GM23248 (cell line): ENCODE measurements around the gene SLC43A2. TPM values are rescaled to one million over a fixed set of nuclear protein-coding genes. Genes with fewer than 3 reads are reported as not detected.

Experiments used
- DNase-seq: peaks from one replicate; pipeline ENCODE4 v3.0.0-alpha.2; 2015
- H2AFZ ChIP-seq: fragments of 200-600 bp; sonication (generic); 2 replicates; pipeline ENCODE4 v1.6.1; 2016; ENCODE audit warnings: antibody characterized with exemption
- H3F3A ChIP-seq: fragments of 200-600 bp; sonication (generic); 2 replicates; pipeline ENCODE4 v1.6.1; 2016; ENCODE audit warnings: mild to moderate bottlenecking, antibody characterized with exemption, mixed run types; ENCODE audit not compliant: insufficient read depth
- H3K27ac ChIP-seq: fragments of 200-600 bp; sonication (generic); 2 replicates; pipeline ENCODE4 v1.5.1; 2016; ENCODE audit warnings: mild to moderate bottlenecking
- H3K27me3 ChIP-seq: fragments of 200-600 bp; sonication (generic); replicated peaks from 2 replicates; pipeline ENCODE4 v1.6.1; 2016; ENCODE audit warnings: mild to moderate bottlenecking; ENCODE audit not compliant: insufficient read depth
- H3K36me3 ChIP-seq: fragments of 200-600 bp; sonication (generic); 2 replicates; pipeline ENCODE4 v1.6.1; 2016; ENCODE audit warnings: low read depth, mild to moderate bottlenecking
- H3K4me1 ChIP-seq: fragments of 200-600 bp; sonication (generic); 2 replicates; pipeline ENCODE4 v1.6.1; 2016; ENCODE audit warnings: mild to moderate bottlenecking; ENCODE audit not compliant: insufficient read depth
- H3K4me2 ChIP-seq: fragments of 200-600 bp; sonication (generic); one replicate; pipeline ENCODE4 v1.6.1; 2016; ENCODE audit warnings: mild to moderate bottlenecking; ENCODE audit not compliant: unreplicated experiment
- H3K4me3 ChIP-seq: fragments of 200-600 bp; sonication (generic); 2 replicates; pipeline ENCODE4 v1.5.1; 2016; ENCODE audit warnings: mild to moderate bottlenecking
- H3K79me2 ChIP-seq: fragments of 200-600 bp; sonication (generic); 2 replicates; pipeline ENCODE4 v1.6.1; 2016; ENCODE audit warnings: mild to moderate bottlenecking; ENCODE audit not compliant: insufficient read depth
- H3K9ac ChIP-seq: fragments of 200-600 bp; sonication (generic); 2 replicates; pipeline ENCODE4 v1.6.1; 2016; ENCODE audit warnings: mild to moderate bottlenecking
- H3K9me2 ChIP-seq: fragments of 200-600 bp; sonication (generic); 2 replicates; pipeline ENCODE4 v1.6.1; 2016; ENCODE audit warnings: mixed run types, mild to moderate bottlenecking, moderate library complexity; ENCODE audit not compliant: insufficient read depth
- H3K9me3 ChIP-seq: fragments of 200-600 bp; sonication (generic); one replicate; pipeline ENCODE4 v1.6.1; 2017; ENCODE audit warnings: low read depth
- H4K20me1 ChIP-seq: fragments of 200-600 bp; sonication (generic); 2 replicates; pipeline ENCODE4 v1.6.0; 2016; ENCODE audit not compliant: insufficient read depth
- EZH2 ChIP-seq: fragments of 200-600 bp; sonication (generic); IDR thresholded peaks from 2 replicates; pipeline ENCODE4 v1.6.1; 2018; ENCODE audit warnings: antibody characterized with exemption, mild to moderate bottlenecking; ENCODE audit not compliant: insufficient read depth, poor library complexity, severe bottlenecking
- EZH2phosphoT487 ChIP-seq: fragments of 200-600 bp; sonication (generic); IDR thresholded peaks from 2 replicates; pipeline ENCODE4 v1.6.1; 2018; ENCODE audit warnings: antibody characterized with exemption, moderate library complexity, mild to moderate bottlenecking, low read depth; ENCODE audit not compliant: insufficient read depth
- WGBS, 2 experiments: methylation state at CpG; one replicate each; pipeline ENCODE4 v1.1.6; 2015 to 2017; ENCODE audit warnings: low lambda C conversion rate in 2 of 2, low coverage in 1 of 2; ENCODE audit errors: missing lambda C conversion rate in 2 of 2; 5-methylcytosine and 5-hydroxymethylcytosine counted together
- in situ Hi-C: fragments of 300-500 bp; cut with MboI; formaldehyde crosslinking; loops from 2 replicates; pipeline ENCODE4 v1.15.0; 2020
- polyA plus RNA-seq: library from polyadenylated mRNA; unstranded; fragments of >200 nt; fragmentation: Nextera tagmentation; extraction: Ambion mirVana; gene quantifications from 2 replicates; pipeline ENCODE4 v1.2.1, GENCODE V29; 2016
- total RNA-seq: library from RNA; depleted of rRNA; stranded (reverse); fragments of >200 nt; shearing (Covaris generic); gene quantifications from 2 replicates; pipeline ENCODE4 v1.2.3, GENCODE V29; 2014

Gene SLC43A2
- total and polyA plus RNA-seq, 2 experiments from 2014 or later = 6.0 to 8.6 TPM

DNA sequence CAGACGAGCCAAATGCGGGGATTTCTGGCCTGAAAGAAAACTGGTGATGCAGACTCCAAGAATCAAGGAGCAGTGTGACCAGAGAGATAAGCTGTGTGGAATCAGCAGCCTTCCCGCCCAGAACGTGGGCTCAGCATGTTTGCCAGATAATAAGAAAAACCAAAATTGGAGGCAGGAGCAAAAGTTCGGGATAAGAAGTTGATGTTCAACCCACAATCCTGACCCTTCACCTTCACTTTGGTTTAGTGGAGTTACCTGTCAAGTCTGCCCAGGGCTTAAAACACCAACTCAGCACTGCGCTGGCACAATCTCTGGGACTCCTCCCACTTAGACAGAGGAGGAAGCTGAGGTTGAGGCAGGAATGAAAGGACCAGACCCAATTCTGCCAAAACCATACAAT, 3.1 kb downstream of the SLC43A2 start:
- Histone ChIP-seq H3K4me2 (no peak overlapping the region), H3K9me3 (no peaks in the 10 kb centered on the region), H3K4me1 (no peaks in the 10 kb centered on the region), H3K9ac (no peak overlapping the region), H2AFZ (no peak overlapping the region), H3K27me3 (no peaks in the 10 kb centered on the region), H3K27ac (no peak overlapping the region), H3K79me2 (no peaks in the 10 kb centered on the region), H3K36me3 (no peaks in the 10 kb centered on the region), H3F3A (no peaks in the 10 kb centered on the region), H3K9me2 (no peaks in the 10 kb centered on the region), H3K4me3 (no peak overlapping the region), H4K20me1 (no peaks in the 10 kb centered on the region)
- WGBS, 2 experiments = 91 to 96% methylated on average over 6 of the region's 6 CpGs
- DNase-seq = no peak
- TF ChIP-seq EZH2phosphoT487 (no peak), EZH2 (no peak)
- in situ Hi-C loops = no loop called here

DNA sequence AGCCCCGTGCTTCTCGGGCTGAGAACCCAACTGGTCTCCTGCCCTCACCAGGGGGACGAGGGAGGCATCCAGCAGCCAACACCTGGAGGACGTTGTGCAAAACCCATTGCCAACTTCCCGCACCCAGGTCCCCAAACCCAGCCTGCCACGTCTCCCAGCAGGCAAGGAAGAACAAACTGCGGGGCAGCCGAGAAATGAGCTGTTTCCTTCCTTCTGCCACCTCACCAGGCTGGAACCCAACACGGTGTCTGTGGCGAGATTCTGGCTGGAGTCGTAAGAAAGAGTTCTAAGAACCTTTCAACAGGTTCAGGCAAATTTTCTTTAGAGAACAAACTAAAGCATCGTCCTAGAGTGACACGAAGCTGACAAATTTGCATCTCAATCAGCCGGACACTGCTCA, 3.6 kb downstream of the SLC43A2 start:
- no peak overlapping the region for H3K4me2 ChIP-seq
- in situ Hi-C loops = no loop called here
- DNase-seq = no peak
- TF ChIP-seq EZH2 = no peak
- TF ChIP-seq EZH2phosphoT487 = no peak
- H3K9me2 ChIP-seq = no peaks in the 10 kb centered on the region
- H3K36me3 ChIP-seq = no peaks in the 10 kb centered on the region
- H3K9me3 ChIP-seq = no peaks in the 10 kb centered on the region
- no peak overlapping the region for H2AFZ ChIP-seq
- H3K4me3 ChIP-seq = no peak overlapping the region
- no peaks in the 10 kb centered on the region for H3K27me3 ChIP-seq
- no peaks in the 10 kb centered on the region for H4K20me1 ChIP-seq
- H3K4me1 ChIP-seq = no peaks in the 10 kb centered on the region
- H3F3A ChIP-seq = no peaks in the 10 kb centered on the region
- H3K27ac ChIP-seq = no peak overlapping the region
- no peaks in the 10 kb centered on the region for H3K79me2 ChIP-seq
- 92 to 93% methylated on average over 14 of the region's 14 CpGs for WGBS, 2 experiments
- no peak overlapping the region for H3K9ac ChIP-seq

DNA sequence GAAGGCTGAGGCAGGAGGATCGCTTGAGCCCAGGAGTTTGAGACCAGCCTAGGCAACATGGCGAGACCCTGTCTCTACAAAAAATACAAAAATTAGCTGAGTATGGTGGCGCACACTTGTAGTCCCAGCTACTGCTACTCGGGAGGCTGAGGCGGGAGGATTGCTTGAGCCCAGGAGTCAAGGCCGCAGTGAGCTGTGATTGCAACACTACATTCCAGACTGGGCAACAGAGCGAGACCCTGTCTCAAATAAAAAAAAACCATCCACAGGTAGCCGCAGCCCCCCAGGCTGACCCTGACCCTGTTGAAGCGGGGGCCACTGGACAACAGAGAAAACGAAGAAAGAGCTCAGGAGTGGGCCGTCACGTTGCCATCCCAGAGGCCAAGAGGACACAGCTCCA, 4.0 kb downstream of the SLC43A2 start:
- H3K27ac ChIP-seq = no peak overlapping the region
- no peak overlapping the region for H2AFZ ChIP-seq
- no peak for DNase-seq
- no peaks in the 10 kb centered on the region for H3K9me2 ChIP-seq
- H3F3A ChIP-seq = no peaks in the 10 kb centered on the region
- no peaks in the 10 kb centered on the region for H3K79me2 ChIP-seq
- no peaks in the 10 kb centered on the region for H3K36me3 ChIP-seq
- H3K9me3 ChIP-seq = no peaks in the 10 kb centered on the region
- no peak overlapping the region for H3K4me2 ChIP-seq
- in situ Hi-C loops = no loop called here
- H3K9ac ChIP-seq = no peak overlapping the region
- no peak for TF ChIP-seq EZH2phosphoT487
- TF ChIP-seq EZH2 = no peak
- 85% methylated on average over 12 of the region's 12 CpGs for whole genome bisulfite sequencing, 2 experiments
- no peaks in the 10 kb centered on the region for H3K27me3 ChIP-seq
- no peaks in the 10 kb centered on the region for H4K20me1 ChIP-seq
- no peaks in the 10 kb centered on the region for H3K4me1 ChIP-seq
- H3K4me3 ChIP-seq = no peak overlapping the region

DNA sequence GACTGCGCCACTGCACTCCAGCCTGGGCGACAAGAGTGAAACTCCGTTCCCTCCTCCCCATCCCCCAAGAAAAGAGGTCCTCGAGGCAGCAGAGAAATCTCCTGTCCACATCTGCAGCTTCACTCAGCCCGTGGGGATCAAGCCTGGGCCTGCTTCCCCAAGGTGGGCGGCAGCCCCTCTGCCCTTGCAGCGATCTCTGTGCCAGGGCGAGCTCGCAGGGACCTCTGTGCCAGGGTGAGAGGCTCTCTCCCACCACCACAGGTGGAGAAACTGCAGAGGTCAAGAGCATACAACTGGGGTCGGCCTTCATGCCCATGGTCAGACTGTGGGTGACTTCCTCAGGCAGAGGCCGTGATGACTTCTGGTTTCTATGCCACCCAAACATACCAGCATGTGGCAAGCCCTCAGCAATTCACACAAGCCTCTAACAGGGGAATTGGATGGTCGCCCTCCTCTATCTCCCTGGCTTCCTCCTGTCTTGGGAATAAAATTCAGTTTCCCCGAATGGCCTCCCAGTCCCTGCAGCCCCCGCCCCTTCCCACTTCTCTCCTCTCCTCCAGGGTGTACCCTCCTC, 5.5 kb downstream of the SLC43A2 start:
- no peaks in the 10 kb centered on the region for H3K36me3 ChIP-seq
- no peaks in the 10 kb centered on the region for H3K4me1 ChIP-seq
- no peak for DNase-seq
- no peak overlapping the region for H3K9ac ChIP-seq
- WGBS, 2 experiments = 93 to 96% methylated on average over 11 to 14 of the region's 14 CpGs
- TF ChIP-seq EZH2 (no peak), EZH2phosphoT487 (no peak)
- no peaks in the 10 kb centered on the region for H4K20me1 ChIP-seq
- in situ Hi-C loops = no loop called here
- no peaks in the 10 kb centered on the region for H3K27me3 ChIP-seq
- no peak overlapping the region for H2AFZ ChIP-seq
- no peak overlapping the region for H3K4me3 ChIP-seq
- H3K9me2 ChIP-seq = no peaks in the 10 kb centered on the region
- H3F3A ChIP-seq = no peaks in the 10 kb centered on the region
- H3K9me3 ChIP-seq = no peaks in the 10 kb centered on the region
- no peak overlapping the region for H3K27ac ChIP-seq
- H3K79me2 ChIP-seq = no peaks in the 10 kb centered on the region
- no peak overlapping the region for H3K4me2 ChIP-seq

- peaks cover 4% of the 10 kb centered on the region; the same call in 1 of the 2 replicates for H3K4me1 ChIP-seq
- no peak overlapping the region for H3K27ac ChIP-seq
- no peaks in the 10 kb centered on the region for H3K9me2 ChIP-seq
- no peaks in the 10 kb centered on the region for H4K20me1 ChIP-seq
- WGBS, 2 experiments = 79 to 84% methylated on average over 22 of the region's 22 CpGs
- H3F3A ChIP-seq = no peaks in the 10 kb centered on the region
- no peak for DNase-seq
- no peak overlapping the region for H3K4me3 ChIP-seq
- TF ChIP-seq EZH2phosphoT487 (no peak), EZH2 (no peak)
- H3K79me2 ChIP-seq = no peaks in the 10 kb centered on the region
- H3K9ac ChIP-seq = no peak overlapping the region
- H3K9me3 ChIP-seq = no peaks in the 10 kb centered on the region
- no peaks in the 10 kb centered on the region for H3K27me3 ChIP-seq
- in situ Hi-C loops = no loop called here
- no peak overlapping the region for H2AFZ ChIP-seq
- H3K36me3 ChIP-seq = no peaks in the 10 kb centered on the region
- no peak overlapping the region for H3K4me2 ChIP-seq
Observed at GRCh38 chr17:1621273-1621954, 7.2 kb downstream of the SLC43A2 start.
